SK-N-SH treated with all-trans-retinoic acid at 6 μM for 48 hours (cell line): ENCODE measurements around the gene CACNA1B.

Experiments
- ATAC-seq: fragments of 200-7000 bp; cut with Tn5 transposase; 3 replicates; pipeline ENCODE4 v1.9.1; 2020; ENCODE audit warnings: mild to moderate bottlenecking, moderate library complexity
- ARNTL ChIP-seq: fragments of 450-650 bp; formaldehyde crosslinking; IDR thresholded peaks from 2 replicates; pipeline ENCODE4 v1.5.0; 2020; ENCODE audit warnings: low read depth, mild to moderate bottlenecking, moderate library complexity, borderline replicate concordance
- BACH2 ChIP-seq: fragments of 250-450 bp; sonication (Bioruptor Pico); IDR thresholded peaks from 2 replicates; pipeline ENCODE4 v1.9.0; 2021; ENCODE audit warnings: mild to moderate bottlenecking, borderline replicate concordance
- CREB5 ChIP-seq: fragments of 250-450 bp; sonication (Bioruptor Pico); IDR thresholded peaks from 2 replicates; pipeline ENCODE4 v1.5.1; 2020; ENCODE audit warnings: low read depth, mild to moderate bottlenecking, moderate library complexity
- CSDC2 ChIP-seq: fragments of 250-450 bp; sonication (Bioruptor Pico); IDR thresholded peaks from 2 replicates; pipeline ENCODE4 v1.5.0; 2020; ENCODE audit warnings: mild to moderate bottlenecking, moderate library complexity
- CSRNP3 ChIP-seq: fragments of 250-450 bp; sonication (Bioruptor Pico); IDR thresholded peaks from 2 replicates; pipeline ENCODE4 v1.5.1; 2021; ENCODE audit warnings: mild to moderate bottlenecking, moderate library complexity
- ESRRG ChIP-seq: fragments of 250-450 bp; sonication (Bioruptor Pico); IDR thresholded peaks from 2 replicates; pipeline ENCODE4 v1.6.1; 2021; ENCODE audit warnings: mild to moderate bottlenecking
- GLIS3 ChIP-seq: fragments of 250-450 bp; sonication (Bioruptor Pico); IDR thresholded peaks from 2 replicates; pipeline ENCODE4 v1.5.0; 2020; ENCODE audit warnings: mild to moderate bottlenecking, moderate library complexity
- ISL1 ChIP-seq: fragments of 250-450 bp; sonication (Bioruptor Pico); IDR thresholded peaks from 2 replicates; pipeline ENCODE4 v2.1.2; 2022; ENCODE audit warnings: mild to moderate bottlenecking, moderate library complexity
- OSR1 ChIP-seq: fragments of 250-450 bp; sonication (Bioruptor Pico); IDR thresholded peaks from 2 replicates; pipeline ENCODE4 v1.8.0; 2022; ENCODE audit warnings: moderate library complexity, mild to moderate bottlenecking, inconsistent platforms
- PATZ1 ChIP-seq: fragments of 250-450 bp; sonication (Bioruptor Pico); IDR thresholded peaks from 2 replicates; pipeline ENCODE4 v1.8.0; 2020; ENCODE audit warnings: mild to moderate bottlenecking, moderate library complexity, borderline replicate concordance
- PPARA ChIP-seq: fragments of 250-450 bp; sonication (Bioruptor Pico); IDR thresholded peaks from 2 replicates; pipeline ENCODE4 v1.5.0; 2020; ENCODE audit warnings: mild to moderate bottlenecking, borderline replicate concordance
- RARB ChIP-seq: fragments of 250-450 bp; sonication (Bioruptor Pico); IDR thresholded peaks from 2 replicates; pipeline ENCODE4 v1.8.0; 2021; ENCODE audit warnings: mild to moderate bottlenecking, moderate library complexity
- SNAI2 ChIP-seq: fragments of 250-450 bp; sonication (Bioruptor Pico); IDR thresholded peaks from 2 replicates; pipeline ENCODE4 v1.5.0; 2020; ENCODE audit warnings: mild to moderate bottlenecking, moderate library complexity
- TCF4 ChIP-seq: fragments of 250-450 bp; sonication (Bioruptor Pico); IDR thresholded peaks from 2 replicates; pipeline ENCODE4 v1.8.0; 2021; ENCODE audit warnings: mild to moderate bottlenecking, moderate library complexity, borderline replicate concordance
- TOX ChIP-seq: fragments of 250-450 bp; sonication (Bioruptor Pico); IDR thresholded peaks from 2 replicates; pipeline ENCODE4 v1.8.0; 2021; ENCODE audit warnings: mild to moderate bottlenecking, moderate library complexity, borderline replicate concordance
- TSHZ2 ChIP-seq: fragments of 250-450 bp; sonication (Bioruptor Pico); IDR thresholded peaks from 2 replicates; pipeline ENCODE4 v1.5.0; 2020; ENCODE audit warnings: mild to moderate bottlenecking, moderate library complexity
- ZC3H10 ChIP-seq: fragments of 250-450 bp; sonication (Bioruptor Pico); IDR thresholded peaks from 2 replicates; pipeline ENCODE4 v1.5.1; 2021; ENCODE audit warnings: mild to moderate bottlenecking, moderate library complexity
- ZFP3 ChIP-seq: fragments of 250-450 bp; sonication (Bioruptor Pico); IDR thresholded peaks from 2 replicates; pipeline ENCODE4 v1.5.0; 2020; ENCODE audit warnings: mild to moderate bottlenecking, moderate library complexity
- ZFP30 ChIP-seq: fragments of 450-650 bp; formaldehyde crosslinking; IDR thresholded peaks from 2 replicates; pipeline ENCODE4 v1.5.0; 2022; ENCODE audit warnings: mild to moderate bottlenecking, moderate library complexity
- ZNF565 ChIP-seq: fragments of 450-650 bp; formaldehyde crosslinking; conservative IDR thresholded peaks from 2 replicates; pipeline ENCODE4 v1.5.0; 2020; ENCODE audit warnings: low read depth, mild to moderate bottlenecking, moderate library complexity
- ZNF70 ChIP-seq: fragments of 450-650 bp; formaldehyde crosslinking; IDR thresholded peaks from 2 replicates; pipeline ENCODE4 v1.5.0; 2020; ENCODE audit warnings: mild to moderate bottlenecking, moderate library complexity
- ZNF8 ChIP-seq: fragments of 450-650 bp; formaldehyde crosslinking; IDR thresholded peaks from 2 replicates; pipeline ENCODE4 v1.5.0; 2020; ENCODE audit warnings: mild to moderate bottlenecking, moderate library complexity

The CACNA1B gene

GRCh38 chr9:137836151-137836830 lies 41.3 kb upstream of the CACNA1B start:
- TF ChIP-seq RARB (CRISPR knock-in tag) = no peak
- no peak for TF ChIP-seq ZC3H10 (CRISPR knock-in tag)
- no peak for TF ChIP-seq ZNF70 (CRISPR knock-in tag)
- no peak for TF ChIP-seq PPARA
- TF ChIP-seq GLIS3 (CRISPR knock-in tag) = no peak
- no peak for TF ChIP-seq ZNF8 (CRISPR knock-in tag)
- TF ChIP-seq CREB5 = no peak
- TF ChIP-seq OSR1 (CRISPR knock-in tag) = no peak
- TF ChIP-seq ESRRG (CRISPR knock-in tag) = no peak
- TF ChIP-seq ISL1 = no peak
- no peak for TF ChIP-seq BACH2 (CRISPR knock-in tag)
- TF ChIP-seq PATZ1 = no peak
- no peak for TF ChIP-seq ZNF565 (CRISPR knock-in tag)
- no peak for TF ChIP-seq ARNTL (CRISPR knock-in tag)
- TF ChIP-seq CSRNP3 = no peak
- no peak for TF ChIP-seq TSHZ2 (CRISPR knock-in tag)
- no peak for TF ChIP-seq CSDC2 (CRISPR knock-in tag)
- ATAC-seq = no peak; the same call in 2 of the 3 replicates

GRCh38 chr9:137836831-137837241 lies 40.7 kb upstream of the CACNA1B start:
- no peak for ATAC-seq
- TF ChIP-seq ZNF8 (CRISPR knock-in tag) (no peak), ISL1 (no peak), CSDC2 (CRISPR knock-in tag) (no peak), ZNF565 (CRISPR knock-in tag) (no peak), ZFP30 (no peak), ARNTL (CRISPR knock-in tag) (no peak), TOX (CRISPR knock-in tag) (no peak), OSR1 (CRISPR knock-in tag) (no peak), CSRNP3 (no peak), BACH2 (CRISPR knock-in tag) (no peak), ZC3H10 (CRISPR knock-in tag) (no peak), SNAI2 (CRISPR knock-in tag) (no peak), TSHZ2 (CRISPR knock-in tag) (no peak), PATZ1 (no peak), ESRRG (CRISPR knock-in tag) (no peak), ZFP3 (CRISPR knock-in tag) (no peak), TCF4 (CRISPR knock-in tag) (no peak)
- TF ChIP-seq, all 23 proteins: peak for 0
